ENCODE data around the gene C19orf12. TPM values are rescaled to one million over a fixed set of nuclear protein-coding genes. Genes with fewer than 3 reads are reported as not detected.
"Not testable (repeated sequence)": the region's sequence is repeated elsewhere in the genome, so short reads cannot be mapped to it uniquely, and the experiment has no call there.

The C19orf12 gene
- total RNA-seq, 1 donor from 2014 or later: 17.3 TPM

- no peak for DNase-seq (ENCODE audit: low spot score)
Observed at GRCh38 chr19:29677001-29677817, 37.9 kb downstream of the C19orf12 start.

- no peak for DNase-seq (ENCODE audit: low spot score)
Observed at GRCh38 chr19:29676586-29676985, 38.5 kb downstream of the C19orf12 start.

GRCh38 chr19:29675650-29676186 lies 39.3 kb downstream of the C19orf12 start:
- no peak for DNase-seq (ENCODE audit: low spot score)

- DNase-seq (ENCODE audit: low spot score): no peak
Observed at GRCh38 chr19:29675120-29675649, 39.9 kb downstream of the C19orf12 start.

- no peak for DNase-seq (ENCODE audit: low spot score)
Observed at GRCh38 chr19:29674374-29675119, 40.5 kb downstream of the C19orf12 start.

GRCh38 chr19:29673451-29674371 lies 41.4 kb downstream of the C19orf12 start:
- no peak for DNase-seq (ENCODE audit: low spot score)

- no peak for DNase-seq (ENCODE audit: low spot score)
Observed at GRCh38 chr19:29672933-29673336, 42.1 kb downstream of the C19orf12 start.

- no peak for DNase-seq (ENCODE audit: low spot score)
Observed at GRCh38 chr19:29672319-29672932, 42.6 kb downstream of the C19orf12 start.

GRCh38 chr19:29671393-29672160 lies 43.5 kb downstream of the C19orf12 start:
- DNase-seq (ENCODE audit: low spot score): peak; percentile 63

- not testable (repeated sequence) for DNase-seq (ENCODE audit: low spot score)
Observed at GRCh38 chr19:29671026-29671392, 44.1 kb downstream of the C19orf12 start.

GRCh38 chr19:29670255-29670654 lies 44.8 kb downstream of the C19orf12 start:
- no peak for DNase-seq (ENCODE audit: low spot score)

GRCh38 chr19:29668746-29669609 lies 46.1 kb downstream of the C19orf12 start:
- no peak for DNase-seq (ENCODE audit: low spot score)

GRCh38 chr19:29667901-29668341 lies 47.1 kb downstream of the C19orf12 start:
- DNase-seq (ENCODE audit: low spot score): no peak

GRCh38 chr19:29667387-29667783 lies 47.7 kb downstream of the C19orf12 start:
- no peak for DNase-seq (ENCODE audit: low spot score)

GRCh38 chr19:29666578-29667386 lies 48.3 kb downstream of the C19orf12 start:
- peak; percentile 90 for DNase-seq (ENCODE audit: low spot score)

- DNase-seq (ENCODE audit: low spot score): no peak
Observed at GRCh38 chr19:29665826-29666577, 49.1 kb downstream of the C19orf12 start.

GRCh38 chr19:29665215-29665825 lies 49.7 kb downstream of the C19orf12 start, which contains the start of gene PLEKHF1:
Gene PLEKHF1 (plus strand): TSS chr19:29665461. CDS start chr19:29673840, 8,379 bp downstream.
- DNase-seq (ENCODE audit: low spot score): peak; percentile 89

Data from umbilical cord (tissue), 2 donors.